ENCODE results near the gene SREBF1.

SREBF1 gene

GRCh38 chr17:17792551-17793377 is 44.0 kb downstream of the SREBF1 start:
- no peak for TF ChIP-seq CTCF (conservative IDR thresholded peaks at IDR 0.05)
- no peak overlapping the region for H3K27ac ChIP-seq

DNA sequence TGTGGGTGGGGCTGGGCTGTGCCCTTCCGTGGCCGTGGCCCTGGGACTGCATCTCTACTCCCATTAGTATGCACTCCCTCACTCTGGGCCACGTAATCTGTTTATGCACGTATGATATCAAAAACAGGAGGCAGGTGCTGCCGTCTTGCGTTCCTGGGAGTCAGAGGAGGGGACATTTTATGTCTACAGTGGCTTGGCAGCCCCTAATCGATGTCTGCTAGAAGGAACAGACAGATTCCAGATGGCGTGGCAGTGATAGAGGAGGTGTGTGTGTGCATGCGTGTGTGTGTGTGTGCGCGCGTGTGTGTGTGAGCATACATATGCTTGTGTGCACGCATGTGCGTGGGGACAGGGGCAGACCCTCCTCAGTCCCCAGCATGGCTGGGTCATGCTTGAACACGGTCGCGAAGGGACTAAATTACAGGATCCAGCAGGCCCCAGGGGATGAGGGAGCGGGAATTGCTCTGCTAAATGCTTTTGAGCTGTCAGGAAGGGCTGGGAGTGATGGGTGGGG is 44.7 kb downstream of the SREBF1 start:
- H3K27ac ChIP-seq = no peak overlapping the region
- TF ChIP-seq CTCF (conservative IDR thresholded peaks at IDR 0.05) = no peak

- peak overlapping the region; percentile 43 for H3K27ac ChIP-seq
- TF ChIP-seq CTCF (conservative IDR thresholded peaks at IDR 0.05) = no peak
Measured at GRCh38 chr17:17790637-17791464, 45.9 kb downstream of the SREBF1 start.

DNA sequence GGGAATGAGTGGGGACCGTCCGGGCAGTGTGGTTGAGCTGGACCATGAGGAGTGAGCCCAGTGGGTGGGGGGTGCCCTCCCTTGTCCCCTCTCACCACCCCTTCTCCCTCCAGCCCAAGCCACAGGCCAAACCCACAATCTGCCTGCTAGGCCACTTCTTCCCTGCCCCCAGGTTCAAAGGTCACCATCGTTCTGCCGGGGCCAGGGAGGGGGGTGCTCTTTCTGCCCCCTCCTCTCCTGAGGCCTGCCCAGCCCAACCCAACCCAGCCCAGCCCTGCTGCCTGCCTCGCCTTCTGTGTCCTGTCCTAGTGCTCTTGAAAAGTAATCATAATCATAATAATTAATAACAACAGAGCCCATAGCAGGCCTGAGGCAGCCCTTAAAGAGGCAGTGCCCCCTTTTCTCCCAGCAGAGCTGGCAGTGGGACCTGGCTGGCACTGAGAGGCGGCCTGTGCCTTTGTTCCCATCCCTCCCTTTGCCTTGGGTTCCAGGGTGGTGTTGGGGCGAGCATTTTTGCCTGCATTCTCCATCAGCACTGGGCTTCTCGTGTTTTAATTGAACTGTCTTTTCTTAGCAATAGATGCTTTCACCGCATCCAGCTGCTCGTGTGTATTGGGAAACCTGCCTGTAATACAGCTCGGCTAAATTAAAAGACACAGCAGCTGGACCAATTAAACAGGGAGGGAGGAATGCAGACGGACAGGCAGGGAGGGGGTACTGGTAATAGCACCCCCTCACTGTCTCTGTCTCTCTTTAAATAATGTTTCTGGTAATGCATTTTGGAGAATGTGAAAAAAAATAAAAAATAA is 46.8 kb downstream of the SREBF1 start:
- peak overlapping the region; percentile 43 for H3K27ac ChIP-seq
- TF ChIP-seq CTCF (conservative IDR thresholded peaks at IDR 0.05) = no peak

DNA sequence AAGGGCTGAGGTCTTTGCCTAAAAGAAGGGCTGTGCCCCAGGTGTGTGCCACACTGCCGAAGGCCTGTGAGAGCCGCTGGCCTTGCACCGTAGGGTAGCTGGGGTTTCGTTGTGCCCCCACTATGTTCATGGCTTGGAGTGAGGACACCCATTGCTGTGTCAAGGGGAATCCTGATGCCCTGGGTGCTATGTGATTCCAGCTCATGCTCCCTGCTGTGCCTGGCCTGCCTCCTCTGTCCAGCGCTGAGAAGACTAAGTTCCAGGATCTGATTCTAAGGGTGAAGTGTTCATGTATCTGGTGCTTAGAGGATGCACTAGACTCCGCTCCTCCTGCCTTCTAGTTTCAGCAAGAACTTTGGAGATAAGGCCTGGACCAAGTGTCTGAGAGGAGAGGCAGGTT is 47.4 kb downstream of the SREBF1 start:
- peak overlapping the region; percentile 43 for H3K27ac ChIP-seq
- TF ChIP-seq CTCF (conservative IDR thresholded peaks at IDR 0.05) = no peak

- TF ChIP-seq CTCF (conservative IDR thresholded peaks at IDR 0.05) = no peak
- no peak overlapping the region for H3K27ac ChIP-seq
Measured at GRCh38 chr17:17788967-17789366, 47.8 kb downstream of the SREBF1 start.

All from VCaP (cell line).